ENCODE measurements around the gene MAGEE2. TPM values are rescaled to one million over a fixed set of nuclear protein-coding genes. Genes with fewer than 3 reads are reported as not detected.
A peak's percentile ranks its signal among the peaks of the same experiment; 100 is the strongest.
"Not testable (repeated sequence)": the region's sequence is repeated elsewhere in the genome, so short reads cannot be mapped to it uniquely, and the experiment has no call there.

The MAGEE2 gene, protein sequence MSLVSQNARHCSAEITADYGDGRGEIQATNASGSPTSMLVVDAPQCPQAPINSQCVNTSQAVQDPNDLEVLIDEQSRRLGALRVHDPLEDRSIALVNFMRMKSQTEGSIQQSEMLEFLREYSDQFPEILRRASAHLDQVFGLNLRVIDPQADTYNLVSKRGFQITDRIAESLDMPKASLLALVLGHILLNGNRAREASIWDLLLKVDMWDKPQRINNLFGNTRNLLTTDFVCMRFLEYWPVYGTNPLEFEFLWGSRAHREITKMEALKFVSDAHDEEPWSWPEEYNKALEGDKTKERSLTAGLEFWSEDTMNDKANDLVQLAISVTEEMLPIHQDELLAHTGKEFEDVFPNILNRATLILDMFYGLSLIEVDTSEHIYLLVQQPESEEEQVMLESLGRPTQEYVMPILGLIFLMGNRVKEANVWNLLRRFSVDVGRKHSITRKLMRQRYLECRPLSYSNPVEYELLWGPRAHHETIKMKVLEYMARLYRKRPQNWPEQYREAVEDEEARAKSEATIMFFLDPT
- total RNA-seq (ENCODE audit: insufficient read depth, low replicate concordance): 0.48 TPM

- DNase-seq (ENCODE audit: low spot score): peak; percentile 3
Measured at GRCh38 chrX:75784680-75785491, at the start of gene MAGEE2. Gene MAGEE2 (minus strand): TSS chrX:75785254. CDS start chrX:75785051, 203 bp downstream.

GRCh38 chrX:75786290-75786689 is 1.2 kb upstream of the MAGEE2 start:
- DNase-seq (ENCODE audit: low spot score): no peak

GRCh38 chrX:75781611-75782010 is 3.4 kb downstream of the MAGEE2 start:
- peak; percentile 36 for DNase-seq (ENCODE audit: low spot score)

DNA sequence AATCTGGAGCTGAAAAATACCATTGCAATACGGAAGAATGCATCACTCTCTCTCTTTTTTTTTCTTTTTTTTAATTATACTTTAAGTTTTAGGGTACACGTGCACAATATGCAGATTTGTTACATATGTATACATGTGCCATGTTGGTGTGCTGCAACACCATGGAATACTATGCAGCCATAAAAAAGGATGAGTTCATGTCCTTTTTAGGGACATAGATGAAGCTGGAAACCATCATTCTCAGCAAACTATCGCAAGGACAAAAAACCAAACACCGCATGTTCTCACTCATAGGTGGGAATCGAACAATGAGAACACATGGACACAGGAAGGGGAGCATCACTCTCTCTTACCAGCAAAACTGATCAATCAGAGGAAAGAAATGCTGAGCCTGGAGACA is 17.0 kb downstream of the MAGEE2 start:
- DNase-seq (ENCODE audit: low spot score): not testable (repeated sequence)

GRCh38 chrX:75748431-75748830 is 36.6 kb downstream of the MAGEE2 start:
- no peak for DNase-seq (ENCODE audit: low spot score)

DNA sequence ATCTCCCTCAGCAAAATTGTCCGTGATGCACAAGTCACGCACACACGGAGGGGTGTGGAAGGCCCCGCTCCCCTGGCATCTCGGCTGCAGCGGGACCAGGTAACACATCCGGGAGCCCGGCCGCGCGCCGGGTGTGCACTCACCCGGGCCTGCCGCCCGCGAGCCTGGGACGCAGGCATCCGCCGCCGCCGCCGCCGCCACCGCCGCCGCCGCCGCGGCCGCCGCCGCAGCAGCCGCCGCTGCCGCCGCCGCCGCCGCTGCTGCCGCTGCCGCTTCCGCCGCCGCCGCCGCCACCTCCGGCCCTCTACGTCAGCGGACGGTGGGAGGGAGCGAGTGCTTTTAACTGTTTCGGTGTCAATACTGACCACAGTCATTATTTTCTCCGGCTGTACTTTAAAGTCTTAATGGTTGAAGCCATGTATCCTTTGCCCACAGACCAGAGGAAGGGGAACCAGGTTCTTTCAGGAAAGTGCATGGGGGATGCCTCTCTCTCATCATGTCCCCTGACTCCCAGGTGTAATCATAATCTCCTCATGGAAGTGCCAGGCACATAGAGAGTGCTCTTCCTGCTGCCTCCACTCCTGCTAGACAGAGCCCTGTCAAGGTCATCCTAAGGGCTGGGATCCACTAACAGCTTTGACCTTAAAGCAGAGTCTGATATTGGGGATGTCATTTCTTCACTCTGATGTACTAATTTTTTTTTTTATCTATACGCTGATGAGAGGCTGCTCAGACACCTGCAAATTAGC is 38.0 kb downstream of the MAGEE2 start:
- peak; percentile 20 for DNase-seq (ENCODE audit: low spot score)
